Esophagus squamous epithelium (tissue), 4 donors: ENCODE data around the gene NLRC5.

Experiments
- CTCF ChIP-seq, 6 experiments: fragments of 450-650 bp in 4 of 6; fragments of 200-600 bp in 2 of 6; sonication (generic) in 2 of 6; IDR thresholded peaks; one replicate each; pipeline ENCODE4 v1.5.1; 2016 to 2019; ENCODE audit warnings: antibody characterized with exemption in 6 of 6, mild to moderate bottlenecking in 4 of 6, moderate library complexity in 4 of 6
- POLR2A ChIP-seq, 4 donors: fragments of 450-650 bp; IDR thresholded peaks; one replicate each; pipeline ENCODE4 v1.6.1; 2017; ENCODE audit warnings: antibody characterized with exemption in 4 of 4, mild to moderate bottlenecking in 4 of 4, moderate library complexity in 3 of 4

GRCh38 chr16:57111420-57111819, 122.1 kb downstream of the NLRC5 start:
- TF ChIP-seq CTCF (IDR thresholded peaks at IDR 0.05), result no peak
- TF ChIP-seq POLR2A (IDR thresholded peaks at IDR 0.05), result no peak
